HAP-1 (cell line): ENCODE measurements around the gene HCN2.
"Not testable (repeated sequence)": the region's sequence is repeated elsewhere in the genome, so short reads cannot be mapped to it uniquely, and the experiment has no call there.

Source experiments
- DNase-seq, 2 experiments: peaks; one replicate each; pipeline ENCODE4 v3.0.0-alpha.2; 2016 to 2020; ENCODE audit warnings: low spot score in 2 of 2
- H3K27me3 ChIP-seq: fragments of 250-450 bp; sonication (Bioruptor Pico); 2 replicates; pipeline ENCODE4 v1.5.1; 2020; ENCODE audit warnings: low read depth, mild to moderate bottlenecking, moderate library complexity
- H3K36me3 ChIP-seq: fragments of 250-450 bp; sonication (Bioruptor Pico); replicated peaks from 2 replicates; pipeline ENCODE4 v1.5.1; 2020; ENCODE audit warnings: mild to moderate bottlenecking
- H3K4me1 ChIP-seq: fragments of 250-450 bp; sonication (Bioruptor Pico); 2 replicates; pipeline ENCODE4 v1.5.1; 2020; ENCODE audit warnings: mild to moderate bottlenecking
- H3K4me3 ChIP-seq: fragments of 250-450 bp; sonication (Bioruptor Pico); 2 replicates; pipeline ENCODE4 v1.5.1; 2020; ENCODE audit warnings: mild to moderate bottlenecking, moderate library complexity
- H3K9me3 ChIP-seq: fragments of 250-450 bp; sonication (Bioruptor Pico); 2 replicates; pipeline ENCODE4 v1.5.1; 2020; ENCODE audit warnings: mild to moderate bottlenecking, moderate library complexity
- in situ Hi-C: fragments of 300-500 bp; cut with MboI; formaldehyde crosslinking; loops from 3 replicates; pipeline ENCODE4 v1.14.3; 2020; ENCODE audit warnings: low sequenced_read_pairs, inconsistent platforms, mixed read lengths

Gene HCN2

DNA sequence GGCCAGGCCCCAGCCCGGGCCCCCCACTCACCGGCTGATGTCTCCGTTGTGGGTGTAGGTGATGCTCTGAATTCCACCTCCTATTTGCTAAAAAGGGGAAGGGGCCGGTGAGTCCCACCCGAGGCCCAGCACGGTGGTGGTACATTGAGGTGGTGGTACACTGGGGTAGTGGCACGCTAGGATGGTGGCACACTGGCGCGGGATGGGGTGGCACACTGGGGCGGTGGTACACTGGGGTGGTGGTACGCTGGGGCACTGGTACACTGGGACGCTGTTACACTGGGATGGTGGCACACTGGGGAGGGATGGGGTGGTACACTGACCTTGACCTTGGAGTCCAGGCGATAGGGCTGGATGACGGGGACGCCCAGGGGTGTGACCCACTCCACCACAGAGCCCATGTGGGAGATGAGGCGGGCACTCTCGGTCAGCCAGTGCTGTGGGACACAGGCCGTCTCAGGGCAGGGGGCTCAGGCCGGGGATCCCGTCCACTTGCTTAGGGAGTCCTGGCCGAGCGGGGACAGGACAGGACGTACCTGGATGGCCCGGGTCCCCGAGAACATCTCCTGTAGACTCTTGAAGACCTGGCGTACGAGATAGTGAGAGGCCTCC is 29.1 kb downstream of the HCN2 start:
- Histone ChIP-seq H3K4me1 (no peaks in the 10 kb centered on the region), H3K36me3 (peaks cover 56% of the 10 kb centered on the region), H3K4me3 (no peak overlapping the region), H3K9me3 (no peaks in the 10 kb centered on the region), H3K27me3 (no peaks in the 10 kb centered on the region)
- in situ Hi-C loops, result no loop called here
- DNase-seq, result no peak

DNA sequence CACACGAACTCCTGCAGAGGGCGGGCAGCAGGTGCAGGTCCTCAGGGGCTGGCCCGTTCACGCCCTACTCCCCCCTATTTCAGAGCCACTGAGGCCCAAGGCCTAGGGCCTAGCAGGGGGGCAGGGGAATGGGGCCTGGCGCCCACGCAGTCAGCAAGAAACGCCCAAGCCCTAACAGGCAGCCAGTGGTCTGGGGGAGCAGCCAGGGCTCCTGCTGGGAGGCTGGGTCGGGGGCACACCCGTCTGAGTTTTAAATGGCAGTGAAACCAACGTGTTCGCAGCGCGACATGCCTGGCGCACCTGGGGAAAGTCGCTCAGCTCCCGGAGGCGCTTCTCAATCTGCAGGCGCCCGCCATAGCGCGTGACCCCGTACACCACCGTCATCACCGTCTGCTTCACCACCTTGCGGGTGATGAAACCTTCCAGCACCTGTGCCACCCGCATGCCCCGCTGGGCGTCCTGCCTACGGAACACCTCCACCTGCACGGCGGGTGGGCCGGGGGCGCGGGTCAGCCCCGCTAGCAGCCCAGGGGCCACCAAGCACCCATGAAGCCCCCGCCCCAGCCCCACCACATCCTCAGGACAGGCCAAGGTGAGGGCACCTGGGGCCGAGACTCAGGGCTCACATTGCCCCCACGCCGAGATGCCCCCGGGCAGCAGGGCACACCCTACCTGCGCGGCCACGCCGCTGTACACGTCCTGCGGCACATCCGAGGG is 29.8 kb downstream of the HCN2 start:
- H3K4me3 ChIP-seq, result no peak overlapping the region
- no peaks in the 10 kb centered on the region for H3K4me1 ChIP-seq
- no peak for DNase-seq
- no peaks in the 10 kb centered on the region for H3K9me3 ChIP-seq
- peaks cover 53% of the 10 kb centered on the region for H3K36me3 ChIP-seq
- H3K27me3 ChIP-seq, result no peaks in the 10 kb centered on the region
- in situ Hi-C loops, result no loop called here

DNA sequence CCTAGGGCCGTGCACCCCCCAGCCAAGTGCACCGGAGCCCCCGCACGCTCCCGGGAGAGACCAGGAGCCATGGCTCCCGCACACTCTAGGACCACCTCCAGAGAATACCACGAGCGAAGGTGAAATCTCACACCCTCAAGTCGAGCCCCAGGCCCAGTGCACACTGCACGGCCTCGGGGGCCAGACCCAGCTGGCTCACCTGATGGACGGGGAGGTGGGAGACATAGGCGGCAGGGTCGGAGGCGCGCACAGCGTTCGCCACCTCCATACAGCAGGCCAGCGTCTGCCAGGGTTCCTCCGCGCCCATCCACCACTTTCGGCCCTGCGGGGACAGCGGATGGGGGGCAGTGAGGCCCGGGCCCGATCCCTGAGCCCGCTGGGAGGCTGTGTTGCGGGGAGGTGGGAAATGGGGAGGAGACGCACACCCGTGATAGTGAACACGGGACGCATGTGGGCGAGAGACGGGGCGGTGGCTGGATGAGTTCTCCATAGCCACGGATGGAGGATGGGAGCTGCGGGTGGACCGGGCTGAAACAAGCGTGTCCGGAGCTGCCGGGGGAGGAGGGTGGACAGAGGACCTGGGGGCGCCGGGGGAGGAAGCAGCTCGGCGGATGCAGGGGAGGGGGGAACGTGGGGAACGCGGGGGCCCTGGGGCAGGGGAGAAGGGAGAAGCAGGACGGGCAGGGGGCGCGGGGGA is 30.6 kb downstream of the HCN2 start:
- Histone ChIP-seq H3K4me3 (no peak overlapping the region), H3K4me1 (no peaks in the 10 kb centered on the region), H3K9me3 (no peaks in the 10 kb centered on the region), H3K27me3 (no peaks in the 10 kb centered on the region), H3K36me3 (peaks cover 56% of the 10 kb centered on the region)
- no peak for DNase-seq
- in situ Hi-C loops, result no loop called here

DNA sequence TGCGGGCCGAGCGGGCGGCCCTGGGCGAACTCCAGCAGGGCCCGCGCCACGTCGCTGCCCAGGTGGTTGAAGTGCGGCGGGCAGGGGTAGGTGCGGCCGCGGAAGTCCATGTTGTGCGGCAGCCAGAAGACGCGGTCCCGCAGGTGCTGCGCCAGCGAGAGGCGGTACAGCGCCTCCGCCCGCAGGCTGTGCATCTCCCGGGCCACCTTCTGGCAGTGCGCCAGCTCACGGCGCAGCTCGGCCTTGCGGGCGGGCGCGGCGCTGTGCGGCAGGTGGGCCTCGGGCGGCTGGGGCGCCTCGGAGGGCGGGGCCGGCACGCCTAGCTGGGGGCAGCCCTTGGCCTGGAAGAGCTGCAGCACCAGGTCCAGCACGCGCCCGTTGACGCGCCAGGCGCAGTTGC is 31.5 kb downstream of the HCN2 start:
- H3K4me1 ChIP-seq, H3K27me3 ChIP-seq, H3K9me3 ChIP-seq, DNase-seq, in situ Hi-C loops, H3K4me3 ChIP-seq: not testable (repeated sequence)
- H3K36me3 ChIP-seq, result peaks cover 61% of the 10 kb centered on the region

DNA sequence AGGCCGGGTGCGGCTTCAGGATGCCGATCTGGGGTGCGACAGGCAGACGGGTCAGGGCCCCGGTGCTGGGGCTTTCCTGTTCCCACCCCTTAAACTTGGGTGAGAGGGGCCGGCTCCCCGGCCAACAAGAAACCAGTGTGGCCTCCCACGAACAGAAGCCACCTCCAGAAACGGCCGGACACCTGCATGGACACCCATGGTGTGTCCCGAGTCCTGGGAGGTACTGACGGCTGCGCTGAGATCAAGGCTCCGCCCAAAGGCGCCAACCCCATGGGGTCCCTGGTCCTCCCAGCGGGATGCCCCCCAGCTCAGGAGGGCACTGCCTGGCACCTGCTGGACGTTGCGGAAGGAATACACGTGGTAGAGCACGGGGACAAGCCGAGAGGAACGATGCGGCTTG is 32.1 kb downstream of the HCN2 start:
- H3K4me1 ChIP-seq, result no peaks in the 10 kb centered on the region
- no peak for DNase-seq
- no peaks in the 10 kb centered on the region for H3K9me3 ChIP-seq
- in situ Hi-C loops, result no loop called here
- peaks cover 61% of the 10 kb centered on the region for H3K36me3 ChIP-seq
- no peaks in the 10 kb centered on the region for H3K27me3 ChIP-seq
- no peak overlapping the region for H3K4me3 ChIP-seq

DNA sequence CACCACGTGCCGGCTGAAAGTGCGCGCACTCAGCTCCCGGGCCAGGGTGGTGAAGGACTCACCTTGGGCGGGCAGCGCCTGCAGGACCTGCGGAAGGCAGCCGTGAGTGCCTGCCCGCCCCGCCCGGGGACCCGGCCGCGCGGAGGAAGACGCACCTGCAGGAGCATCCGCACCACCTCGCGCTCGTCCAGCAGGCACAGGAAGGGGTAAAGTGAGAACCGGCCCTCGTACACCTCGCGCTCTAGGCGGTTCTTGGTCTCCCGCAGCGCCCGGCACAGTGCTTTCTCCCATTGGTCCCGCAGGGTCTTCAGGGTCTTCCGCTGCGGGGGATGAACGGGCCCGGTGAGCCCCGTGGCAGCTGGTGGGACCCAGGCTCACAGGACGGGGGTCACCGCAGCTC is 33.0 kb downstream of the HCN2 start:
- no peaks in the 10 kb centered on the region for H3K9me3 ChIP-seq
- H3K4me1 ChIP-seq, result no peaks in the 10 kb centered on the region
- no peaks in the 10 kb centered on the region for H3K27me3 ChIP-seq
- H3K36me3 ChIP-seq, result peaks cover 61% of the 10 kb centered on the region
- no peak overlapping the region for H3K4me3 ChIP-seq
- in situ Hi-C loops, result no loop called here
- no peak for DNase-seq

DNA sequence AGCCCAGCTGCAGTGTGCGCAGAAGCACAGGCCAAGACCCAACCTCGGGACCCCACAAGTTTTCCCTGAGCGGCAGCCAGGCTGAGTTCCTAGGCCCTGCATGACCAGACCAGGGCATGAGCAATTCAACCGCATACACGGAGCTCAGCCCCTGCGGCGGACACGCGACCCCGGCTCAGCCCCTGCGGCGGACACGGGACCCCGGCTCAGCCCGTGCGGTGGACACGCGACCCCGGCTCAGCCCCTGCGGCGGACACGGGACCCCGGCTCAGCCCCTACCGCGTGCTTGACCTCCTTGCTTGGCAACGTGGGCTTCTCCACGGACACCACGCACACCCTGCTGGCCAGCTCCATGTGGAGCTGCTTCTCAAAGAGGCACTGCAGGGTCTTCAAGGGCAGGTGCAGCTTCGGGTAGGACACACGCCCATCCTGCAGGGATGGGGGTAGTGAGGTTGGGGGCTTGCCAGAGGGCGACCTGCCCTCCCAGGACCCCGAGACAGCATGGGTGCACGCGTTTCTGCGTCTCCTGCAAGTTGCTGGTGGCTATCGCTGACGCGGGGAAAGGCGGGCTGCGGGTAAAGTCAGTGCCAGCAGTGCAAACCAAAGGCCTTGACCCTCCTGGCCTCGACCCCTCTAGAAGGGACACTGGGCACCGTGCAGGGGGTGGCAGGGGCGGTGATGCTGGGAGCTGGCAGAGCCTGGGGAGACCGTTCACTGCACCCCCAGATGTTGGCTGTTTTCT is 33.7 kb downstream of the HCN2 start:
- Histone ChIP-seq H3K9me3 (no peaks in the 10 kb centered on the region), H3K4me3 (no peak overlapping the region), H3K4me1 (no peaks in the 10 kb centered on the region), H3K36me3 (peaks cover 62% of the 10 kb centered on the region), H3K27me3 (no peaks in the 10 kb centered on the region)
- DNase-seq, result no peak
- in situ Hi-C loops, result no loop called here

DNA sequence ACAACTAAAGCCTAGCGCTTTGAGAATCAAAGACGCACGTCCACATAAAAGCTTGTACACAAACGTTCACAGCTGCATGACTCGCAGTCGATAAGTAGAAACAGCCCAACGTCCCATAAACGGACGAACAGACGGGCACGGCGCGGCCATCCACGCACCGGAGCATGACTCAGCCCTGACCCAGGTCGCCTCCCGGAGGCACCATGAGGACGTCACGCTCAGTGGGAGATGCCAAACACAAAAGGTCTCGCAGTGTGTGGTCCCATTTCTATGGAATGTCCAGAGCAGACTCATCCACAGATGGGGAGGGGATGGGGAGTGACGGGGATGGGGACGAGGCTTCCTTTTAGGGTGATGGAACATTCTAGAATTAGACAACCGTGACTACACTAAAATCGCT is 34.3 kb downstream of the HCN2 start:
- in situ Hi-C loops, result no loop called here
- no peak for DNase-seq
- no peaks in the 10 kb centered on the region for H3K4me1 ChIP-seq
- no peaks in the 10 kb centered on the region for H3K27me3 ChIP-seq
- no peak overlapping the region for H3K4me3 ChIP-seq
- no peaks in the 10 kb centered on the region for H3K9me3 ChIP-seq
- H3K36me3 ChIP-seq, result peaks cover 61% of the 10 kb centered on the region

DNA sequence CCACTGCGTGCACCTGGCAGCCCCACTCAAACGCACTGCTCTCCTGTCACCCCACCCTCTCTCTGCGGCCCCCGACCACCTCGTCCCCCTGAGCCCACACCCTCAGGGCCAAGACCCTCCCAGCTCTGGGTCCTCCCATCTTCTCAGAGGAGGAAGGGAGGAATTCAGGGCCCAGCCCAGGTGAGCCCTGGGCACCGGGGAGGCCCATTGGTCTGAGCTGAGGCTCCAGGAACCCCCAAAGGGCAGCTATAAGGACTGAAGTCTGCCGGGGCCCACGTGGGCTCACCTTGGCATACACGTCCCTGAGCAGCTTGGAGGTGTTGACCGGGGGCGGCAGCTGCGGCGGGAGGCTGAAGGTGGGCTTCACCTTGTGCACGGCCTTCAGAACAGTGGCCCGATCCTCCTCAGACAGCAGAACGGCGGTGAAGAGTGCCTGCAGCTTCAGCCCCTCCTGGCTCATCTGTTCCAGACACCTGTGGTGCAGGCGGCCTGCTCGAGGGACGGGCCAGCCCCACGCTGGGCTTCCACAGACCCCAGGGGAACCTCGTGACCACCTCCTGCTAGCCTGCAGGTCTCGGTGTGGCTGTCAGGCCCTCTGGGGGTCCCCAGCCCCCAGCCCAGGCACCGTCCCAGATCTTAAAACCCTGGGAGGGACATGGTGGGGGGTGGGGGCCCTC is 34.9 kb downstream of the HCN2 start:
- DNase-seq, result no peak
- Histone ChIP-seq H3K4me1 (no peaks in the 10 kb centered on the region), H3K36me3 (peaks cover 60% of the 10 kb centered on the region), H3K4me3 (no peak overlapping the region), H3K27me3 (no peaks in the 10 kb centered on the region), H3K9me3 (no peaks in the 10 kb centered on the region)
- in situ Hi-C loops, result no loop called here

DNA sequence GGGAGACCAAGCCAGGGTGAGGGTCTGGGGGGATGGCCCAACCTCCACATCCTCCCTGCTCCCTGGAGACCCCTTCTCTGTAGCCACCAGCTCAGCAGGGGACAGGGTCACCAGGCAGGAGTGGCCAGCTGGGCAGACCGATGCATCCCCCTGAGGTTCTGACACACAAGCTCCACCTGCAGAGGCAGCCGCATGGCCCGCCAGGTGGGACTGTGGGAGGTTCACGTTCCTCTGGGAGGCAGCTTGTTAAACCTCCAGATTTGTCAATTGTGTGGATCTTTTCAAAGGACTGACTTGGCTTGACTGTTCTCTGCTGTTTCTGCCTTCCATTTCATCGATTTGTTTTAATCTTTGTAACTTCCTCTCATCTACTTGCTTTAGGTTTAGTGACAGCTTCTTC is 35.6 kb downstream of the HCN2 start:
- Histone ChIP-seq H3K9me3 (no peaks in the 10 kb centered on the region), H3K4me1 (no peaks in the 10 kb centered on the region), H3K27me3 (no peaks in the 10 kb centered on the region), H3K36me3 (peaks cover 57% of the 10 kb centered on the region), H3K4me3 (no peak overlapping the region)
- no peak for DNase-seq
- in situ Hi-C loops, result no loop called here

DNA sequence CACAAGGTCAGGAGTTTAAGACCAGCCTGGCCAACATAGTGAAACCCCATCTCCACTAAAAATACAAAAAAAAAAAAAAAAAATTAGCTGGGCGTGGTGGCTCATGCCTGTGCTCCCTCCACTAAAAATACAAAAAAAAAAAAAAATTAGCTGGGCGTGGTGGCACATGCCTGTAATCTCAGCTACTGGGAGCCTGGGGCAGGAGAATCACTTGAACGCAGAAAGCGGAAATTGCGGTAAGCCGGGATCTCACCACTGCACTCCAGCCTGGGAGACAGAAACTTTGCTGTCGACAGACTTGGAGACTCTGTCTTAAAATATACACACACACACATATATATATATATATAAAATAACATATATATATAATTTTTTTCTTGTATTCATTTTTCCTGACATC is 36.9 kb downstream of the HCN2 start:
- peaks cover 67% of the 10 kb centered on the region for H3K36me3 ChIP-seq
- H3K4me3 ChIP-seq, in situ Hi-C loops, DNase-seq, H3K27me3 ChIP-seq, H3K4me1 ChIP-seq, H3K9me3 ChIP-seq: not testable (repeated sequence)

DNA sequence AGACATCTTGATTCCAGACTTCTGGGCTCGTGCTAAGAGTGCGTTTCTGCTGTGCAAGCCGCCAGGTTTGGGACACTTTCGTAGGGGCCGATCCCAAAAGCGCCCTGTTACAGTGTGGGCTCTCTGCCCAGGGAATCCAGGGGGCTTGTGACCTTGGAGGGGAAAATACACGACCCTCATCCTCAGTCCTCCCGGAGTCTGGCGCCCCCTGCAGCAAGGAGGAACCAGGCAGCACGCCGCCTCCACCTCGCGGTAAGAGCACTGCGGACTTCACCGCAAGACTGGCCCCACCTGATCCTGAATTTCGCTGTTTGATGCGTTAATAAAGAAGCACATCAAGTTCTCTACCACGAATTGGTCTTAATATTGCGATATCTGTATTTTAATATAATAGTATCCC is 38.5 kb downstream of the HCN2 start:
- no peaks in the 10 kb centered on the region for H3K27me3 ChIP-seq
- H3K9me3 ChIP-seq, result no peaks in the 10 kb centered on the region
- H3K36me3 ChIP-seq, result peaks cover 57% of the 10 kb centered on the region
- H3K4me1 ChIP-seq, result no peaks in the 10 kb centered on the region; the same call in 1 of the 2 replicates
- DNase-seq, result no peak
- in situ Hi-C loops, result no loop called here
- no peak overlapping the region for H3K4me3 ChIP-seq

DNA sequence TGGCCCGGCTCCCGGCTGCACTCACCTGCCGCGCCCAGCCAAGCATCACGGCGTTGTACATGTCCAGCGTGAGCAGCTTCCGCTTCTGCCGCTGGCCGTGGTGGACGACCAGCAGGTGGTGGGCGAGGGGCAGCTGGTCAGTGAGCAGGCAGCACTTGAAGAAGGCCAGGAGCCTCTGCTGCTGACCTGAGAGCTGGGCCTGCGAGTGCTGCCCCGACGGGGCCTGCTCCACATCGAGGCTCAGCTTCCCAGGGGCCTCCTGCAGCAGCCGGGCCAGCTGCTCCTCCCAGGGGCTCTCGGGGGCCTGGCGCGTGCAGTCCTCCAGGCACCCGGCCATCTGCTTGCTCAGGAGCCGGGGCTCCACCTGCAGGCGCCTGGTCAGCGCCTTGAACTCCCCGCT is 39.8 kb downstream of the HCN2 start:
- DNase-seq, H3K9me3 ChIP-seq, H3K4me1 ChIP-seq, in situ Hi-C loops, H3K27me3 ChIP-seq, H3K4me3 ChIP-seq: not testable (repeated sequence)
- H3K36me3 ChIP-seq, result peaks cover 51% of the 10 kb centered on the region
